Peyer's patch (tissue), 4 donors: Measurements from ENCODE around the gene OAF.

ENCODE experiments used
- POLR2A ChIP-seq, 2 donors: fragments of 450-650 bp; IDR thresholded peaks; one replicate each; pipeline ENCODE4 v1.5.1; 2017; ENCODE audit warnings: antibody characterized with exemption in 2 of 2, mild to moderate bottlenecking in 2 of 2, moderate library complexity in 2 of 2
- TF ChIP-seq, protein P1 (sequence below), 6 experiments: fragments of 450-650 bp in 4 of 6; fragments of 200-600 bp in 2 of 6; sonication (generic) in 1 of 6; IDR thresholded peaks; one replicate each; pipeline ENCODE4 v1.5.1; 2017 to 2019; ENCODE audit warnings: antibody characterized with exemption in 6 of 6, mild to moderate bottlenecking in 3 of 6, moderate library complexity in 1 of 6

DNA sequence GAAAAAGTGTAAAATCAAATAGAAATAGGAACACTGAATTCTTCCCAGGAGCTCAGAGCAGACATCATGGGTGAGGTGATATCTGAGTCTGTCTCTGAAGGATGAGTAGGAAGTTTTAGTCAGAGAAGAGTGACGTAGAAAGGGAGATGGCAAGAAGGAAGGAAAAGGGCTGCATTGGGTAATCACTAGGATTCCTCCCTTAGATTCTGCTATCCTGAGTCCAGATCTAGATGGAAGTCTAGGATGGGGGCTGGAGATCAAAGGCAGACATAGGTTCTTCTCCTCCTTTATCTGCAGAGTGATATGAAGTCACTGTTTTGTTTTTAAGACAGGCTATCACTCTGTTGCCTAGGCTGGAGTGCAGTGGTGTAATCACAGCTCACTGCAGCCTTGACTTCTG is 59.6 kb downstream of the OAF start:
- no peak for TF ChIP-seq POLR2A (IDR thresholded peaks at IDR 0.05)
- TF ChIP-seq, protein P1, sequence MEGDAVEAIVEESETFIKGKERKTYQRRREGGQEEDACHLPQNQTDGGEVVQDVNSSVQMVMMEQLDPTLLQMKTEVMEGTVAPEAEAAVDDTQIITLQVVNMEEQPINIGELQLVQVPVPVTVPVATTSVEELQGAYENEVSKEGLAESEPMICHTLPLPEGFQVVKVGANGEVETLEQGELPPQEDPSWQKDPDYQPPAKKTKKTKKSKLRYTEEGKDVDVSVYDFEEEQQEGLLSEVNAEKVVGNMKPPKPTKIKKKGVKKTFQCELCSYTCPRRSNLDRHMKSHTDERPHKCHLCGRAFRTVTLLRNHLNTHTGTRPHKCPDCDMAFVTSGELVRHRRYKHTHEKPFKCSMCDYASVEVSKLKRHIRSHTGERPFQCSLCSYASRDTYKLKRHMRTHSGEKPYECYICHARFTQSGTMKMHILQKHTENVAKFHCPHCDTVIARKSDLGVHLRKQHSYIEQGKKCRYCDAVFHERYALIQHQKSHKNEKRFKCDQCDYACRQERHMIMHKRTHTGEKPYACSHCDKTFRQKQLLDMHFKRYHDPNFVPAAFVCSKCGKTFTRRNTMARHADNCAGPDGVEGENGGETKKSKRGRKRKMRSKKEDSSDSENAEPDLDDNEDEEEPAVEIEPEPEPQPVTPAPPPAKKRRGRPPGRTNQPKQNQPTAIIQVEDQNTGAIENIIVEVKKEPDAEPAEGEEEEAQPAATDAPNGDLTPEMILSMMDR (IDR thresholded peaks at IDR 0.05), result no peak
